Measurements from ENCODE around the gene ZNF280C.

- no peak for TF ChIP-seq CTCF (IDR thresholded peaks at IDR 0.05)
- no peak for TF ChIP-seq POLR2A (IDR thresholded peaks at IDR 0.05)
Observed at GRCh38 chrX:130224810-130225209, 43.9 kb downstream of the ZNF280C start.
